A549 treated with RU486 at 1 μM for 4 hours (cell line): Measurements from ENCODE around the gene MRAP. TPM values are rescaled to one million over a fixed set of nuclear protein-coding genes. Genes with fewer than 3 reads are reported as not detected.

Experiments used
- total RNA-seq: library from RNA; stranded (reverse); fragments of 200-300 nt; extraction: Qiagen RNA extraction; gene quantifications from 5 replicates; pipeline ENCODE4 v1.2.3, GENCODE V29; 2022; ENCODE audit warnings: low read depth

The MRAP gene
- total RNA-seq, result not detected in 5 replicates

GRCh38 chr21:32298658-32299081 is at the start of gene MRAP:
Gene MRAP, plus strand, starts transcription at chr21:32298855. Its CDS starts 117 bp downstream, at chr21:32298972.

GRCh38 chr21:32278518-32279376 is 19.9 kb upstream of the MRAP start, which contains the start of gene MIS18A:
Gene MIS18A, minus strand, starts transcription at chr21:32279049. Its CDS starts 35 bp downstream, at chr21:32279014.

Other genes with a start within 250 kb of the MRAP start
- gene MIS18A, start 19.8 kb upstream of the MRAP start, total RNA-seq, result 11.6 to 17.0 TPM (median 15.2 TPM) in 5 replicates
- 10.6 to 13.3 TPM (median 12.4 TPM) in 5 replicates for gene URB1, start 94.2 kb downstream of the MRAP start, total RNA-seq
- 36.8 to 61.2 TPM (median 41.7 TPM) in 5 replicates for gene EVA1C, start 113.9 kb downstream of the MRAP start, total RNA-seq